ENCODE measurements around the gene POLL.

POLL gene

DNA sequence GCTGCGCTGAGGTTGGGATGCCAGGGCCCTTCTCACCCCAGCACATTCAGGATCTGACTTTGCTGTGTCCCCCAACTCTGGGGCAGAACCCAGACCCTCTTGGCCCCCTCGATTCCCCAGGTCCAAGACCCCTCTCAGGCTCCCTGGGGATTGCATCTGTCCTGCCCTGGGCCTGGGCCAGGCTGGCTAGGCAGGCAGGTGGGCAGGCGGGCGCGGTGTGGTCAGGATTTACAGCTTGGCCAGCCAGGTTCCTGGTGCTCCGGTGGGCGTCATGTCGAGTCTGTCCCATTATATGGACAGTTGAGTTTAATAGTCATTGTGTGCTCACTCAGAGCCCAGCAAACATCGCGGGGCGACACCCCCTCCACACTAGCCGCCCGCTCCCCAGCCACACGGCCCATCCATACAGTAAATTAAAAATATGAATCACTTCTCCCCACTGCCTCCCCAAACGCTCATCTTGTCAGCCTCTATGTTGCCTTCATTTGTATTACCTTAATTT, 23.5 kb downstream of the POLL start:
- no peak overlapping the region for H3K4me3 ChIP-seq (ENCODE audit: low read length in 2 of 2)
- peaks cover 56% of the 10 kb centered on the region in 2 donors for H3K27me3 ChIP-seq (ENCODE audit: control insufficient read depth in 1 of 2, insufficient read depth in 2 of 2, low read length in 2 of 2)
- H3K4me1 ChIP-seq (ENCODE audit: control insufficient read depth, insufficient read depth, low read length): peaks cover 5% of the 10 kb centered on the region
- no peaks in the 10 kb centered on the region for H3K36me3 ChIP-seq (ENCODE audit: control insufficient read depth in 2 of 2, insufficient read depth in 2 of 2, low read length in 2 of 2)
- H3K27ac ChIP-seq (ENCODE audit: low read length): no peak overlapping the region
- H3K9ac ChIP-seq (ENCODE audit: low read length in 2 of 2): no peak overlapping the region
- no peaks in the 10 kb centered on the region for H3K9me3 ChIP-seq (ENCODE audit: control insufficient read depth in 2 of 2, low read length in 2 of 2)

DNA sequence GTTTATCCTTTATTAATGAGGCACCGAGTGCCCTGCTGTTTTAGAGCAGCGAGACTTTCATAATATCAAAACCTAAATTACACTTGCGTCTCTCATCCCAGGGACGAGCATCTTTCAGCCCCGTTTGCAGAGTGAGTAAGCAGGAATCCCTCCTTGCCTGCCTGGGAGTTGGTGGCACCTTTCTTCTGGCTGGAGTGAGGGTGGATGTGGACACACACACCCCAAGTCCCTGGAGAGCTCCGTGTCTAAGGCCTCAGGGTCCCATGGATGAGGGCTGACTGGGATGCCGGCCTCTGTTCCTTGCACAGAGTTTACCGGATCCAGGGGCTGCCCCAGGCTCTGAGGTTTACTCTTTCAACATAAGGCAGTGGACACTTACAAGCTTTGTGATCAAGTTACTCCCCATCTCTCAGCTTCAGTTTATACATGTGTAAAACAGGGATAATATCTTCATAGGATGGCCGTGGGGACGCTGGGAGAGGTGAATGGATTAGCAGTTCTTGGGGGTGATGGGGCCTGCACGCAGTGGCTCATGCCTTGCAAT, 24.5 kb downstream of the POLL start:
- Histone ChIP-seq H3K9me3 (ENCODE audit: control insufficient read depth in 2 of 2, low read length in 2 of 2) (no peaks in the 10 kb centered on the region), H3K9ac (ENCODE audit: low read length in 2 of 2) (no peak overlapping the region), H3K4me3 (ENCODE audit: low read length in 2 of 2) (no peak overlapping the region), H3K27me3 (ENCODE audit: control insufficient read depth in 1 of 2, insufficient read depth in 2 of 2, low read length in 2 of 2) (peaks cover 47% of the 10 kb centered on the region in 2 donors), H3K36me3 (ENCODE audit: control insufficient read depth in 2 of 2, insufficient read depth in 2 of 2, low read length in 2 of 2) (no peaks in the 10 kb centered on the region), H3K4me1 (ENCODE audit: control insufficient read depth, insufficient read depth, low read length) (peaks cover 2% of the 10 kb centered on the region), H3K27ac (ENCODE audit: low read length) (no peak overlapping the region)

DNA sequence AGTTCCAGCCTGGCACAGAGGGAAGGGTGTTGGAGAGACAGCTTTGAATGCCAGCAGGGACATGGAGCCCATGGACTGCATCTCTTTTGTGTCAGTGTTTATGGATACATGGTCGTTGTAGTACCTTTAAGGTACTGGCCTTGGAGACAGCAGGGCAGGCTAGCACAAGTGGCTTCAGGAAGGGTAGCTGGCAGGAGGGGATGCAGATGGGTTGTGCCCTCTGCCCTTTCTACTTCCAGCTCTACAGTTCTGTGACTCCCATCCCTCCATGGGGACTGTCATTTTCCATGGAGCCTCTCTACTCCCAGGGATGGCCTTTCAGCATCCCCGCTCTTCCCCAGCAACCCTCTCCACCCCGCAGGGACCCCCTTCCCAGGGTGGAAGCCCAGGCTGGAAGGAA, 25.1 kb downstream of the POLL start:
- Histone ChIP-seq H3K9ac (ENCODE audit: low read length in 2 of 2) (no peak overlapping the region), H3K4me3 (ENCODE audit: low read length in 2 of 2) (no peak overlapping the region), H3K36me3 (ENCODE audit: control insufficient read depth in 2 of 2, insufficient read depth in 2 of 2, low read length in 2 of 2) (no peaks in the 10 kb centered on the region), H3K9me3 (ENCODE audit: control insufficient read depth in 2 of 2, low read length in 2 of 2) (no peaks in the 10 kb centered on the region), H3K27me3 (ENCODE audit: control insufficient read depth in 1 of 2, insufficient read depth in 2 of 2, low read length in 2 of 2) (peaks cover 41 to 42% of the 10 kb centered on the region in 2 donors), H3K27ac (ENCODE audit: low read length) (no peak overlapping the region), H3K4me1 (ENCODE audit: control insufficient read depth, insufficient read depth, low read length) (peaks cover 2% of the 10 kb centered on the region)

DNA sequence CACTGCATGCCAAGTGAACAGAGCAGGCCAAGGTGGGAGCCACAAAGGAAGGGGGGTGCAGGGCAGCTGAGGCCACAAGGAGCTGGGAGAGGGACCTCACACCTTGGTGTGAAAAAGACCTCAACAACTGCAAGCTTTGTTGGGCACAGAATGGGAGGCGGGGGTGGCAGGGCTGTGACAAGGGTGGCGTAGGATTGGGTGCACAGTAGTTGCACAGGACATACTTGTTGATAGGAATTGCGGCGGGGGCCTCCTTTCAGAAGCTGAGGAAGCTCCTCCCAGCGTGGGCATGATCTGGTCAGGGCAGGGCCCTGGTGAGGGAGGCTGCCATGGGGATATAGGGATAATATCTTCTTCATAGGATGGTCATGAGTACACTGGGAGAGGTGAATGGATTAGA, 25.8 kb downstream of the POLL start:
- peaks cover 33 to 34% of the 10 kb centered on the region in 2 donors for H3K27me3 ChIP-seq (ENCODE audit: control insufficient read depth in 1 of 2, insufficient read depth in 2 of 2, low read length in 2 of 2)

DNA sequence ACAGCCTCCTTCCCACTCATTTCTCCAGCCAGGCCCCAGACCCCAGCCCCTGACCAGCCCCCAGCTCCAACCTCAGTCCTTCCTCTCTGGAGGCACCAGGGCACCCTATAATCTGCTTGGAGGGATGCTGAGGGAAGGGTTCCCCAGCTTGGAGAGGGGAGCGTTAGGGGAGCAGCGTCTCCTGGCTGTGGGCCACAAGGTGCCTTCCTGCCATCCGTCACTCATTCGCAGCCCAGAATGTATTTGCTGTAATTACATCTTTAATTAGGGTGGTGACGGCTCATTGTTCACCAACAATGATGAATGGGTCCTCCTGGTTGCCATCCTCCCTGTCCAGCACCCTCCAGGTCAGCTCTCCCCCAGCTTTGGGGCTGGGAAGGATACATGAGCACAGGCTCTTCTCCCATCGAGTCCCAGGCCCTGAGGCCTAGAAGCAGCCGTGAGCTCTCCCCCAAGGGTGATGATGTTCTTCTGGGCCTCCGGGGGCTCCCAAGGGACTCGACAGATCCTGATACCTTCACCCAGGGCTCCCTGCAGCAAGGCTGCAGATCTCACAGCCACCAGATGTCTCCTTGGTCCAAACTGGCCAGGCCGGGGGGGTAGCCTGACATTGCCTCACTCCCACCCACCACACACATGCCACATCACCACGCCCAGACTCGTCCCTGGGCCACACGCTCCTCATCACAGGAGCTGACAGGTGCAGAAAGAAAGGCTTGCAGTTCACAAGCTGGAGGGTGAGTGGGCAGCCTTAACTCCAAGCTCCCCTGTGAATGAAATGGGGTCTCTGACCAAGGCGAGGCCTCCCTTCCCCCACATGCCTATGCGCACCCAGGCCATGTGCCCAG, 26.8 kb downstream of the POLL start:
- Histone ChIP-seq H3K4me3 (ENCODE audit: low read length in 2 of 2) (no peak overlapping the region), H3K9me3 (ENCODE audit: control insufficient read depth in 2 of 2, low read length in 2 of 2) (no peaks in the 10 kb centered on the region), H3K36me3 (ENCODE audit: control insufficient read depth in 2 of 2, insufficient read depth in 2 of 2, low read length in 2 of 2) (no peaks in the 10 kb centered on the region), H3K27ac (ENCODE audit: low read length) (no peak overlapping the region), H3K4me1 (ENCODE audit: control insufficient read depth, insufficient read depth, low read length) (peaks cover 2% of the 10 kb centered on the region), H3K27me3 (ENCODE audit: control insufficient read depth in 1 of 2, insufficient read depth in 2 of 2, low read length in 2 of 2) (peaks cover 25 to 26% of the 10 kb centered on the region in 2 donors), H3K9ac (ENCODE audit: low read length in 2 of 2) (no peak overlapping the region)

More for the DNA sequence above, 25.8 kb downstream of the POLL start:
- no peak overlapping the region for H3K27ac ChIP-seq (ENCODE audit: low read length)
- H3K36me3 ChIP-seq (ENCODE audit: control insufficient read depth in 2 of 2, insufficient read depth in 2 of 2, low read length in 2 of 2): no peaks in the 10 kb centered on the region
- H3K9ac ChIP-seq (ENCODE audit: low read length in 2 of 2): no peak overlapping the region
- H3K4me3 ChIP-seq (ENCODE audit: low read length in 2 of 2): no peak overlapping the region
- H3K4me1 ChIP-seq (ENCODE audit: control insufficient read depth, insufficient read depth, low read length): peaks cover 2% of the 10 kb centered on the region
- H3K9me3 ChIP-seq (ENCODE audit: control insufficient read depth in 2 of 2, low read length in 2 of 2): no peaks in the 10 kb centered on the region

DNA sequence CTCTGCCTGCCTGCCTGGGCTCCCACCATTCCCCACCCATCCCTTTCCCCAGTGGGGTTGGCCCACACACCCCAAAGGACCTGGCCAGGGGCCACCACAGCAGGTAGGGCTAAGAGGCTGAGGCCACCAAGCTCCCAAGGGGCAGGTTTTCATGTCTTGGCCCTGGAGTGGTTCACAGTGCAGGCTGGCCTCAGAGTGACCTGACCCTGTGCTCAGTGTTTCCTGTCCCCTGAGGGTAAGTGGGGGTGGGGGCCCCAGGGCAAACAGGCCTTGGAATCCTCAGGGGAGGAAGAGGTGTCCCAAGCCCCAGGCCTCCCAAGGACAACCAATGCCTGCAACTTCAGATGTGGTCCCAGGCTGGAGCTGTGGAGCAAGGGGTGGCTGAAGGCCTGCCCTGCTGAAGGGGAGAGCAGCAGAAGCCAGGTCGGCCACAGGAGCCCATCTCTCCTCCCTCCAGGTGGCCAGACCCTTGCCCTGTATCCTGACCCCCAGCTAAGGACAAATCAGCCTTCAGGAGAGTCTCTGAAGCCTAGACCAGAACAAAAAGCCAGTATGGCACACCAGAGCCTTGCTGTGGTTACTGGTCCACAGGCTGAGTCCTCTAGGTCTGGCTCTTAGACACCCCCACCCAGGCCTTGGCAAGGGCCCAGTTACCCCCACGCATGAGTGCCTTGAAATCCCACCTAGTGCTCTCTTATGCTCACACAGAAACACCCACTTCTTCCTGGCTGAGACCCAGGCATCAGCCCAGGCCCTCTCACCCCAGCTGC, 27.6 kb downstream of the POLL start:
- no peak overlapping the region for H3K27ac ChIP-seq (ENCODE audit: low read length)
- H3K4me3 ChIP-seq (ENCODE audit: low read length in 2 of 2): no peak overlapping the region
- no peak overlapping the region for H3K9ac ChIP-seq (ENCODE audit: low read length in 2 of 2)
- peaks cover 0 to 2% of the 10 kb centered on the region in 2 donors for H3K36me3 ChIP-seq (ENCODE audit: control insufficient read depth in 2 of 2, insufficient read depth in 2 of 2, low read length in 2 of 2)
- H3K27me3 ChIP-seq (ENCODE audit: control insufficient read depth in 1 of 2, insufficient read depth in 2 of 2, low read length in 2 of 2): peaks cover 18 to 20% of the 10 kb centered on the region in 2 donors
- peaks cover 2% of the 10 kb centered on the region for H3K4me1 ChIP-seq (ENCODE audit: control insufficient read depth, insufficient read depth, low read length)
- no peaks in the 10 kb centered on the region for H3K9me3 ChIP-seq (ENCODE audit: control insufficient read depth in 2 of 2, low read length in 2 of 2)

DNA sequence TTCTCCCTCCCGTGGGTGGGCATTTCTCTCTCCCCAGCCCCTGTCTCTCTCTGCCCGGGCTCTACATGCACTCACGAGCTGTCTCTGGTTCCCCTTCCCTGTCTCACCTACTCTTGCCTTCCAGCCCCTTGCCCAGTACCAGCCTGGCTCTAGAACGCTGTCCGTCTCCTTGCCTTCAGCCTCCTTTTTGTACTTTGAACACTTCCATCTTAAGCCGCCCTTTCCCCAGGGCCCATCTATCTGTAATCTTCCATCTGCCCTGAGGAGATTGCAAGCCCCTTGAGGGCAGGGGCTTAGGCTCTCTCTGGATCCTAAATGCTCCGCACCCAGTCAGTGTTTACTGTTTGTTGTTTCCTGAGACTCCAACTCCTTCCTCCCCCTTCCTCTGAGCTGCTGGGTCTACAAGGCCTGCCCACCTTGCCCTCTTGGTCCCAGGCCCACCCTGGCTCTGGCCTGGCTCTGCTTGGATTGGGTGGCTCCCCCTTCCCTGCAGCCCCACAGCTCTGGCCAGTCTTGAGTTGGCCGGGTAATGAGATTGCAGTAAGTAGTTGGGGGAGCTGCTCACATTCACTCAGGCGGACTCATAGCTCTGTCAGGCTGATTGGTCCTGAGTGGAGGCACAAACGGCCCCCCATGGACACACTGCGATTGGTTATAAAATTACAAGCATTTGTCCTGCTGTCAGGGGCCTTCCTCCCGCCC, 28.3 kb downstream of the POLL start:
- no peak overlapping the region for H3K27ac ChIP-seq (ENCODE audit: low read length)
- peaks cover 2% of the 10 kb centered on the region for H3K4me1 ChIP-seq (ENCODE audit: control insufficient read depth, insufficient read depth, low read length)
- H3K27me3 ChIP-seq (ENCODE audit: control insufficient read depth in 1 of 2, insufficient read depth in 2 of 2, low read length in 2 of 2): peaks cover 11 to 14% of the 10 kb centered on the region in 2 donors
- no peak overlapping the region for H3K9ac ChIP-seq (ENCODE audit: low read length in 2 of 2)
- peaks cover 0 to 3% of the 10 kb centered on the region in 2 donors for H3K36me3 ChIP-seq (ENCODE audit: control insufficient read depth in 2 of 2, insufficient read depth in 2 of 2, low read length in 2 of 2)
- H3K4me3 ChIP-seq (ENCODE audit: low read length in 2 of 2): no peak overlapping the region
- no peaks in the 10 kb centered on the region for H3K9me3 ChIP-seq (ENCODE audit: control insufficient read depth in 2 of 2, low read length in 2 of 2)

DNA sequence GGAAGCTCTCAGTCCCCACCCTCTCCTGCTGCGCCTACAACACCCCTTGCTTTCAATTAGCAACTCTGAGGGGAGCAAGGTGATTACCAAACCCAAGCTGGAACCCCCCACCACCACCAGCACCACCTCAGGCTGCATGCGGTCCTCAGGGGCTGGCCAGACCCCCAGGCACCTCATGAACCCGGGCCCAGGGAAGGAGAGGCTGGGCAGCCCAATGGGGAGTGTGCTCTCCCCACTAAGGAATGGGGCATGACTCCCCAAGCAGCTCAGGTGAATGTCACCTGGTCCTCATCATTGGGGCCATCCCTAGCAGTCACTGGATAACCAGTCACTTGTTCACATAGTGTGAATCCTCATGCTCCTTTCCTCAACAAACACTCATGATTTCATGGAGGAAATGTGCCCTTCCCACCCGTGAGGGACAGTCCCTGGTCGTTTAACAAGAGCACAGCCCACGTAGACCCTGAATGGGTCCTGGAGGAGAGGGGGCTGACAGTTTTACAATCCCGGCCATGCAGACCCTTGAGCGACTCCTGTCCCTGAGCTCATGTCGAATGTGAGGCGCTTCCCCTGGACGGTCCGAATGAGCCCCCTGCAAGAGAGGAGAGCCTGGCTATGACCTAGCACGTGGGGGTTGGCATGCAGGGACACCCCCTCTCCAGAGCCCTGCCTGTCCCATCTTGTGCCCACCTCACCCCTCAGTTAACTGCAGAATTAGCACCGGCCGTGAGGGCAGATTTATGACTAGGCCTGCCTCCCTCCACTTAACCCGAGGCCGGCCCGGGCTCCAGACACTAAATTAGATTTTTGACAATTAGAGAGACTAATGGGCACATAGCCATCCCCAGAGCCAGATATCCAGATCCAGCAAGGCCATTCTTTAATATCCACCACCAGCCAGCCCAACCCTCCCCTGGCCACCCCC, 29.1 kb downstream of the POLL start:
- Histone ChIP-seq H3K9ac (ENCODE audit: low read length in 2 of 2) (no peak overlapping the region), H3K9me3 (ENCODE audit: control insufficient read depth in 2 of 2, low read length in 2 of 2) (no peaks in the 10 kb centered on the region), H3K4me1 (ENCODE audit: control insufficient read depth, insufficient read depth, low read length) (peaks cover 2% of the 10 kb centered on the region), H3K36me3 (ENCODE audit: control insufficient read depth in 2 of 2, insufficient read depth in 2 of 2, low read length in 2 of 2) (peaks cover 0 to 3% of the 10 kb centered on the region in 2 donors), H3K27ac (ENCODE audit: low read length) (no peak overlapping the region), H3K27me3 (ENCODE audit: control insufficient read depth in 1 of 2, insufficient read depth in 2 of 2, low read length in 2 of 2) (peaks cover 6 to 14% of the 10 kb centered on the region in 2 donors), H3K4me3 (ENCODE audit: low read length in 2 of 2) (no peak overlapping the region)

DNA sequence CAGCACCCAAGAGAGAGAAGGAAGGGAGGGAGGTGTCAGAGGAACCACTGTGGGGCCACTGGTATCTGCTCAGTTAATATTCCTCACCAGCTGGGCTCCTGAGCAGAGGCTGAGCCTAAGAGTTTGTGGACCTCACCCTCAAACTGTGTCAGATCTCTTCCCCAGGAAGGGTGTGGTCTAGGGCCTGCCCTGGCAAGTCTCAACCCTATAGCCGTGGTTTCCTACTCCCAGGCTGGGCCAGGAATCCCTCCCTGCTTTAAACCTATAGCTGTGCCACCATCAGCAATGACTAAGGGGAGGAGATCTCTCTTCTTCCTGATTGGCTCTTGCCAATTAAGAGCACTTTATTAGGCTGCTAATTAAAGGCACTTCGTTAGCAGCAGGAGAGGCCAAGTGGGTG, 29.9 kb downstream of the POLL start:
- Histone ChIP-seq H3K4me1 (ENCODE audit: control insufficient read depth, insufficient read depth, low read length) (peaks cover 2% of the 10 kb centered on the region), H3K36me3 (ENCODE audit: control insufficient read depth in 2 of 2, insufficient read depth in 2 of 2, low read length in 2 of 2) (peaks cover 0 to 6% of the 10 kb centered on the region in 2 donors), H3K27me3 (ENCODE audit: control insufficient read depth in 1 of 2, insufficient read depth in 2 of 2, low read length in 2 of 2) (peaks cover 6 to 11% of the 10 kb centered on the region in 2 donors), H3K4me3 (ENCODE audit: low read length in 2 of 2) (no peak overlapping the region), H3K9ac (ENCODE audit: low read length in 2 of 2) (no peak overlapping the region), H3K27ac (ENCODE audit: low read length) (no peak overlapping the region), H3K9me3 (ENCODE audit: control insufficient read depth in 2 of 2, low read length in 2 of 2) (no peaks in the 10 kb centered on the region)
